Suprapubic skin (tissue), 4 donors: ENCODE data around the gene PTPRD.

Experiments
- EP300 ChIP-seq: sonication (generic); formaldehyde crosslinking; IDR thresholded peaks from one replicate; pipeline ENCODE4 v1.6.1; 2017; ENCODE audit warnings: antibody characterized with exemption
- POLR2A ChIP-seq, 2 donors: fragments of 450-650 bp; IDR thresholded peaks; one replicate each; pipeline ENCODE4 v1.6.1; 2017; ENCODE audit warnings: antibody characterized with exemption in 2 of 2, mild to moderate bottlenecking in 2 of 2, moderate library complexity in 2 of 2
- POLR2AphosphoS5 ChIP-seq, 3 donors: sonication (generic); formaldehyde crosslinking; IDR thresholded peaks; one replicate each; pipeline ENCODE4 v1.6.1; 2017; ENCODE audit warnings: antibody characterized with exemption in 3 of 3
- TF ChIP-seq, protein P1 (sequence below), 2 donors: fragments of 200-600 bp in 1 of 2; fragments of 450-650 bp in 1 of 2; sonication (generic) in 1 of 2; IDR thresholded peaks; one replicate each; pipeline ENCODE4 v1.5.1; 2016 to 2019; ENCODE audit warnings: antibody characterized with exemption in 2 of 2, mild to moderate bottlenecking in 1 of 2, moderate library complexity in 1 of 2

DNA sequence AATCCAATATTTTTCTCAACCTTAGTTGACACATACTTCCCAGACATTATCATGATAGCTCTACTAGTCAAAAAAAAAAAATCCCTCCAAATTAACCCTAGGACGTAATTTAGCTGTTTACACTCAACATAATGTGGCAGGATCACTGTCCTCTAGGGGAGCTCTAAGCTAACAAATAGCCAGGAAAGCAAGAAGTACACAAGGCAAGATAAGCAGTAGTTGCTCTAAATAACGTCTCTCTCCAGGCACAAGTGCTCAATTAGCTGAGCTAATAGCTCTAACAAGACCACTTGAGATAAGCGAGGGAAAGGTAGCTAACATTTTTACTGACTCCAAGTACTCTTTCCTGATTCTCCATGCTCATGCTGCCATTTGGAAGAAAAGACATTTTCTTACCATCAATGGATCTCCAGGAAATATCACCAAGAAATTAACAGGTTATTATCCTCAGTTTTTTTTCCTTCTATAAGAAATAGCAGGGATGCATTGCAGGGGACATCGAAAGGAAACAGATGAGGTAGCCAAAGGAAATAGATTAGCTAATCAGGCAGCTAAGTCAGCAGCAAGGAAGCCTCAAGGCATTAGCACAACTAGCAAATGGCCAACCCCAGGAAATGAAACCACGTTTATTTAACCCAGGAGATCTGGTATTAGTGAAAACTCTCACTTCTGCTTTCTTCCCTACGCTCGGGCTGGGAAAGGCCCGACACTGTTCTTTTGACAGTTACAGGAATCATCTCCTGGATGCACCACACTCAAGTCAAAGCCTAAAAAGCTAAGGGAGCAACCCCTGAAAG is 614.1 kb downstream of the PTPRD start:
- TF ChIP-seq, protein P1, sequence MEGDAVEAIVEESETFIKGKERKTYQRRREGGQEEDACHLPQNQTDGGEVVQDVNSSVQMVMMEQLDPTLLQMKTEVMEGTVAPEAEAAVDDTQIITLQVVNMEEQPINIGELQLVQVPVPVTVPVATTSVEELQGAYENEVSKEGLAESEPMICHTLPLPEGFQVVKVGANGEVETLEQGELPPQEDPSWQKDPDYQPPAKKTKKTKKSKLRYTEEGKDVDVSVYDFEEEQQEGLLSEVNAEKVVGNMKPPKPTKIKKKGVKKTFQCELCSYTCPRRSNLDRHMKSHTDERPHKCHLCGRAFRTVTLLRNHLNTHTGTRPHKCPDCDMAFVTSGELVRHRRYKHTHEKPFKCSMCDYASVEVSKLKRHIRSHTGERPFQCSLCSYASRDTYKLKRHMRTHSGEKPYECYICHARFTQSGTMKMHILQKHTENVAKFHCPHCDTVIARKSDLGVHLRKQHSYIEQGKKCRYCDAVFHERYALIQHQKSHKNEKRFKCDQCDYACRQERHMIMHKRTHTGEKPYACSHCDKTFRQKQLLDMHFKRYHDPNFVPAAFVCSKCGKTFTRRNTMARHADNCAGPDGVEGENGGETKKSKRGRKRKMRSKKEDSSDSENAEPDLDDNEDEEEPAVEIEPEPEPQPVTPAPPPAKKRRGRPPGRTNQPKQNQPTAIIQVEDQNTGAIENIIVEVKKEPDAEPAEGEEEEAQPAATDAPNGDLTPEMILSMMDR (IDR thresholded peaks at IDR 0.05), result no peak
- TF ChIP-seq POLR2A (IDR thresholded peaks at IDR 0.05) (no peak), EP300 (no peak), POLR2AphosphoS5 (IDR thresholded peaks at IDR 0.05) (no peak)
